ACHN (cell line): ENCODE data around the gene BPIFB1.

Experiments used
- DNase-seq: peaks from one replicate; pipeline ENCODE4 v3.0.0-alpha.2; 2015
- in situ Hi-C: cut with HindIII; loops from 2 replicates; pipeline ENCODE4 v1.10.0; 2017; ENCODE audit warnings: low sequenced_read_pairs, low pct_ligation_motif_present, low pct_unique_long_range_greater_than_20kb

BPIFB1 gene

DNA sequence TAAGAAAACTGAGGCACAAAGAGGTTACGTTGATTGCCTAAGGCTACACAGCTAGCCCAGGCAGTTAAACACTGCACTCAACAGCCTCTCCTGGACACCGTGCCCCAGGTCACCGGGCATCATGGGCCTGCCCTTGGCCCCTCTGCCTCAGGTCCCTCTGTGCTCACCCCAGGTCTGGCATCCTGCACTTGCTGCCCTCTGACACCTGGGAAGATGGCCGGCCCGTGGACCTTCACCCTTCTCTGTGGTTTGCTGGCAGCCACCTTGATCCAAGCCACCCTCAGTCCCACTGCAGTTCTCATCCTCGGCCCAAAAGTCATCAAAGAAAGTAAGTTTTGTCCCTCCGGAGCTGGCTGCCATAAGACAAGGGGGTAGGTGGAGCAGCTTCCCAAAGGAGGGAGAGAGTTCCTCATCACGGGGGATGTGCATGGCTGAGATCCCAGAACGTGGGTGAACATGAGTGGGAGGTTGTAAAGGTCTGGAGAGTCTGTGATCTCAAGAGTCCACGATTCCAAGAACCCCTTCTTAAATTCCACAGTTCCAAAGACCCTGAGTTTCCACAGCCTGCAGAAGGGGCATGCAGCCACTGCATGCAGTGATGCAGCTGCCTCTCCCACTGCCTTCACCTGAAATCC lies 3.0 kb downstream of the BPIFB1 start:
- no peak for DNase-seq
- in situ Hi-C loops = no loop called here

GRCh38 chr20:33287884-33288283 lies 4.9 kb downstream of the BPIFB1 start:
- in situ Hi-C loops = no loop called here

GRCh38 chr20:33290852-33291251 lies 7.8 kb downstream of the BPIFB1 start:
- in situ Hi-C loops = no loop called here
- no peak for DNase-seq

More at GRCh38 chr20:33287884-33288283, 4.9 kb downstream of the BPIFB1 start:
- DNase-seq = no peak

GRCh38 chr20:33291416-33291815 lies 8.4 kb downstream of the BPIFB1 start:
- DNase-seq = no peak
- in situ Hi-C loops = no loop called here

DNA sequence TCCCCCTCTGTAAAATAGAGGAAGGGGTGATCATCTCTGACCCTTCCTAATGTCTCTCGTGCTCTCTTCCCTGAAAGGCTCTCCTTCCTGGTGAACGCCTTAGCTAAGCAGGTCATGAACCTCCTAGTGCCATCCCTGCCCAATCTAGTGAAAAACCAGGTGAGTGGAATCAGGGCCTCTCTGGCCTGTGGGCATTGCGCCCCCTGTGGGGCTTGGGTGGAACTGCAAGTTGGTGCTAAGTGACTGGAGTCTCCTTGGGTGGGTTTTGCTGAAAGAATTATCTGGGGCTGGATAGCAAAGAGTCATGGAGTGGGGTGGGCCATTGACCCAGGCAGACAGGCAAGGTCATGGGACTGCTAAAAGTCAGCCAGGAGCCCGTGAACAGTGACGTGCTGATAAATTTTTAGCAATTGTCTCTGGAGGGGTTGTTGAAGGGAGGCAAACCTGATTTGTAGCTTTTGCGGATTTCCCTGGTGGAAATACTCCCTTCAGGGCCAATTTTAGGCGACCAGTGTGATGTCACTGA lies 8.9 kb downstream of the BPIFB1 start:
- peak; percentile 47 for DNase-seq
- in situ Hi-C loops = no loop called here

DNA sequence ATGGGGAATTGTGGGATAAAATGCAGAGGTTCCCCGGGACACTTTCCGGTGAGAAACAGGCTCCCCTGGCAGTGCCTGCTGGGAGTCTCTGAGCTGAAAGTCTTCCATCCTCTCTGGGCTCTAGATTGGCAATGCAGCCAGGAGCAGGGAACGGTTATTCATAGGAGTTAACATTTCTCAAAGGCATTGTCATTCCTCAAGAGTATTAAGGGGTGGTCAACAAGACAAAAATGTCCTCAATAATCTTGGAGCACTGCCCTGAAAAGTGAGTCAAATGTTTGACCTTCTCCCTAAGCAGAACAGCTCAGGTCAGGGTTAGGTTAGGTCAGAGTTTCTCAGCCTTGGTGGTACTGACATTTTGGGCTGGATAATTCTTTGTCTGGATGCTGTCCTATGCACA lies 13.2 kb downstream of the BPIFB1 start:
- in situ Hi-C loops = no loop called here
- no peak for DNase-seq

GRCh38 chr20:33298391-33298790 lies 15.4 kb downstream of the BPIFB1 start:
- no peak for DNase-seq
- in situ Hi-C loops = no loop called here

DNA sequence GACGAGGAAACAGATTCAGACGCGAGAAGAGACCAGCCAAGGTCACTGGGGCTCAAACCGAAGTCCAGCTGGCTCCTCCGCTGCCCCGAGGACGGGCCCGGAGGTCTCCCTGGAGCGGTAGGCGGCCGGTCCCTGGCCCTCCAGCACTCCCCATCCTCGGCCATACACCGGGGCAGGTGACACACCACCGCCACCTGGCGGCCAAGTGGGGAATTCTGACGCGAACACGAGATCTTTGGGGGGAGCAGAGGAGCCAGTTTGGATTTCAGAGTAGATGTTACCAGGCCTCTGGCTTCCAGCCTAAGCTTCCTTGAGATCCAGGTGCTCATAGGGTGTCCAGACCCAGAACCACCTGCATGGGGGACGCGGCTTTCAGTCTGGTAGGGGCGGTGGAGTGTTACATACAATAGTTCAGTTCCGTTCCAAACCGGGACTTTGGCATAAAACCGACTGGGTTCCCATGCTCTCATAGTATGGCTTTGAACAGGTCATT lies 16.1 kb downstream of the BPIFB1 start:
- peak; percentile 51 for DNase-seq
- in situ Hi-C loops = no loop called here

DNA sequence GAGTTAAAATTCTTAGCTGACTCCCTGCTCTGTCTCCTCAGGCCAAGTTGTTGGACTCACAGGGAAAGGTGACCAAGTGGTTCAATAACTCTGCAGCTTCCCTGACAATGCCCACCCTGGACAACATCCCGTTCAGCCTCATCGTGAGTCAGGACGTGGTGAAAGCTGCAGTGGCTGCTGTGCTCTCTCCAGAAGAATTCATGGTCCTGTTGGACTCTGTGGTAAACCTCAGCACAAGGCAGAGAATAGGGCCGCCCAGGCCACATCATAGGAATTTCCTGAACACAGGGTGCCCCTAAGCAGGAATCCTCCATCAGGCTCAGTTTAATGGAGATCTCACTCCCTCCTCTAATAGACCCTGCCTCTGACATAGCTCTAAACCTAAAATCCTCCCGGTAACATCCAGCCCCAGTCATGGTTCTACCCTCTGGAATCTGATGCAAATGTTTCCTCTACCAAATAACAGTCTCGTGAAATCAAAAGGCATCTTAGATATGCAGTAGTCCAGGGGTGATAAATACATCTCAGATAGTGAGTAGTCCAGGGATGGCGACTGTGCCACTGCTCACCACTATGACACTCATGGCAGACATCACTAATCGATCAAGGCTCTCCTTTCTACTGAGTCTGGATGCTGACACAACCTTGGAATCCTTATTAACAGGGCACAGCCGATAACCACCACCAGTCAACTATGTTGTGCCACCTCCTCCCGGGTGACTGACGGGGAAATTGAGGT lies 18.3 kb downstream of the BPIFB1 start:
- in situ Hi-C loops = no loop called here
- no peak for DNase-seq

DNA sequence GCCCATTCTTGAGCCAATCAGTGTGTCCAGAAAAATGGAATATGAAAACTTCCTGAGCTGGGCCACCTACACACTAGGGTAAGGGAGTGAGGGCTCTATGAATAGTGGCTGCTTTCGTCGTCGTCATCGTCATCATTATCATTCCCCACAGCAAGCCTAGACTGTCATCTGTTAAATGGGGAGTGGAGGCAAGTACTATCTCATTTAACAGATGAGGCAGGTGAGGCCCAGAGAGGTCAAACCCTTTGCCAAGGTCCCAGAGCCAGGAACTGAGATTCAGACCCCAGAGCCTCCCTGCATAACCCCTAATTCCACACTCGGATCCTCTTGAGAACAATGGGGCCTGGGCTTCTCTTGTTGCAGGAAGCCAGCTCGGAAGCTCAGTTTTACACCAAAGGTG lies 20.6 kb downstream of the BPIFB1 start:
- DNase-seq = no peak
- in situ Hi-C loops = no loop called here

DNA sequence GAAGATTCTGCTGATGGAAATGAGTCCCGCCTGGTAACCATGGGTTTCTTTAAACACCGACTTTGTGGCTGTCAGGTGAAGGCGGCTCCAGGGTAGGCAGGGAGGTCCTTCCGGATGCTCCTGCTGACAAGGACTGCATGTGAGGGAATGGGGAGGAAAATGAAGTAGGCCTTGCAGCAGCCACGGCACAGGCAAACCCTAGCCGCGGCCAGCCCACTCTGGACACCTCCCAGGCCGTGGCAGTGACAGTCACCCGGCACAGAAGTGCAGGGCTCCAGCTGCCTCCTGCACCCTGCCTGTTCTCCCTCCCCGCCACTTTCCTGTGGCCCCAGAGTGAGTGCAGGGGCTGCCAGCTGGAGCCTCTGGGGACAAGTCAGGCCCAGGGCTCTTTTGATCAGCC lies 21.0 kb downstream of the BPIFB1 start:
- no peak for DNase-seq
- in situ Hi-C loops = no loop called here

- in situ Hi-C loops = no loop called here
- DNase-seq = no peak
Observed at GRCh38 chr20:33305589-33306057, 22.6 kb downstream of the BPIFB1 start.

DNA sequence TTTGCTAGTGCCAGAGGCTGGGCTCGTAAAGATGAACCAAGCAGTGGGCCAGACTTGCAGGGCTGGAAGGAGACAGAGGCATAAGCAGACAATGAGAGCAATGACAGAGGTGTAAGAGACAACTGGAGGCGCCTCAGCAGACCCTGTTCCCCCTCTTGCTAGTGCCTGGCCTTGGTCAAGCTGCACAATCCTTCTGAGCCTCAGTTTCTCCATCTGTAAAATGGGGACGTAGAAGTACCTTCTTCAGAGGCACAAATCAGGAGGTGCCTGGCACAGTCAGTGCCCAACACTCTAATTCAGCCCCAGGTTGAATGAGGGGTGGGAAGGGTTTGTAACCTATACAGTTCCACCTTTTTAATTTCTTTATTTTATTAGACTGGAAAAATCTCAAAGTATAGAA lies 23.2 kb downstream of the BPIFB1 start:
- no peak for DNase-seq
- in situ Hi-C loops = no loop called here

DNA sequence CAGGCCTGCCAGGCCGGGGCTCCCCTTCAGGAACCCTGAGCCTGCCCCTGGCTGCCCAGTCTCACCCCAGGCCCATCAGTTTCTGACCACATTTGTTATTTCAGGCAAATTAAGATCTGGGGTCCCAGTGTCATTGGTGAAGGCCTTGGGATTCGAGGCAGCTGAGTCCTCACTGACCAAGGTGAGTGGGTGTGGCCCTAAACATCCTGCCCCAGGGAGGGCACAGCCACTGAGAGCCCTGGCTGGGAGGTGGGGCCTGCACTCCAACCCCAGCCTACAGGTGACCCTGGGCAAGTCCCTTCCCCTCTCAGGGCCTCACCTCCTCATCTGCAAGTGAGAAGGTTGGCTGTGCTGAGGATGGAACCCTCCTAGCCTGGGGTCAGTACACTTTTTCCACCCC lies 23.8 kb downstream of the BPIFB1 start:
- in situ Hi-C loops = no loop called here
- DNase-seq = no peak

GRCh38 chr20:33308668-33309067 lies 25.7 kb downstream of the BPIFB1 start:
- DNase-seq = no peak
- in situ Hi-C loops = no loop called here

DNA sequence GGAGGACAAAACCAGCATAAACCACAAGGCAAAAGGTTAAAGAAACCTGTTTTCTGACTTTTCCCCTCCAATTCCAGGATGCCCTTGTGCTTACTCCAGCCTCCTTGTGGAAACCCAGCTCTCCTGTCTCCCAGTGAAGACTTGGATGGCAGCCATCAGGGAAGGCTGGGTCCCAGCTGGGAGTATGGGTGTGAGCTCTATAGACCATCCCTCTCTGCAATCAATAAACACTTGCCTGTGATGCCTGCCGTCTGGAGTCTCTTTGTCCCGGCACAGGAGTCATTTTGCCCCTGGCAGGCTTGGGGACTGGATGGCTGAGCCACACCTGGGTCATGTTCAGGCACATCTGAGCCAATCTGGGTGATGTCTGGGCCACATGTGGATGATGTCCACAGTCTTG lies 26.6 kb downstream of the BPIFB1 start:
- in situ Hi-C loops = no loop called here
- no peak for DNase-seq

- DNase-seq = no peak
- in situ Hi-C loops = no loop called here
Observed at GRCh38 chr20:33310327-33310899, 27.4 kb downstream of the BPIFB1 start.

GRCh38 chr20:33311011-33311410 lies 28.0 kb downstream of the BPIFB1 start:
- in situ Hi-C loops = no loop called here

GRCh38 chr20:33311996-33312395 lies 29.0 kb downstream of the BPIFB1 start:
- no peak for DNase-seq
- in situ Hi-C loops = no loop called here

More at GRCh38 chr20:33311011-33311410, 28.0 kb downstream of the BPIFB1 start:
- no peak for DNase-seq
